Endothelial cell of umbilical vein (primary cell): Measurements from ENCODE around the gene FUZ. TPM values are rescaled to one million over a fixed set of nuclear protein-coding genes. Genes with fewer than 3 reads are reported as not detected.

Experiments used
- BruUV-seq: library from RNA; stranded (reverse); fragments of 400-500 nt; replicated peaks from 2 replicates; lab custom pipeline; 2021; lab: Mats Ljungman, UMichigan
- CTCF ChIA-PET: fragments of 300-600, 350-600 bp; sonication (Branson Sonifier 250); formaldehyde crosslinking; loops from one replicate; lab custom pipeline; 2021; ENCODE audit warnings: antibody characterized with exemption, inconsistent platforms; lab: Charles Lee
- POLR2A ChIA-PET: fragments of 300-600, 350-600 bp; sonication (Branson Sonifier 250); formaldehyde crosslinking; loops from one replicate; lab custom pipeline; 2021; ENCODE audit warnings: antibody characterized with exemption, inconsistent platforms; lab: Charles Lee
- DNase-seq: peaks from one replicate; pipeline ENCODE4 v3.0.0-alpha.2; 2011; ENCODE audit warnings: low read depth, low spot score
- FAIRE-seq: peaks from 2 replicates; lab custom pipeline; 2011; peaks lifted over from hg19 to GRCh38; lab: Jason Lieb, UNC
- H2AFZ ChIP-seq: 2 replicates; pipeline ENCODE4 v1.6.0; 2012; ENCODE audit warnings: low read depth, low read length, control low read depth, inconsistent platforms
- H3K27ac ChIP-seq: 2 replicates; pipeline ENCODE4 v1.5.1; 2011; ENCODE audit warnings: low read depth, mild to moderate bottlenecking, control low read depth, low read length, moderate library complexity; ENCODE audit not compliant: insufficient read depth
- H3K27me3 ChIP-seq, 2 experiments: 2 replicates each; pipeline versions ENCODE4 v1.6.0 to v1.6.1; 2011; ENCODE audit warnings: low read length in 2 of 2, mixed read lengths in 1 of 2; ENCODE audit not compliant: control insufficient read depth in 2 of 2, insufficient read depth in 2 of 2
- H3K36me3 ChIP-seq, 2 experiments: 2 replicates in 1 of 2; 3 replicates in 1 of 2; pipeline ENCODE4 v1.5.1; 2011; ENCODE audit warnings: low read length in 2 of 2, mild to moderate bottlenecking in 1 of 2, moderate library complexity in 1 of 2; ENCODE audit not compliant: control insufficient read depth in 2 of 2, insufficient read depth in 2 of 2; ENCODE audit errors: extremely low read depth in 1 of 2
- H3K4me1 ChIP-seq: 3 replicates; pipeline ENCODE4 v1.5.1; 2011; ENCODE audit warnings: mild to moderate bottlenecking, low read length; ENCODE audit not compliant: control insufficient read depth, insufficient read depth; ENCODE audit errors: extremely low read depth
- H3K4me2 ChIP-seq: 2 replicates; pipeline ENCODE4 v1.6.1; 2011; ENCODE audit warnings: low read length, control low read depth, mixed read lengths; ENCODE audit not compliant: insufficient read depth
- H3K4me3 ChIP-seq, 3 experiments: fragments of 200-600 bp in 1 of 3; sonication (generic), shearing (Covaris generic) in 1 of 3; replicated peaks in 1 of 3; 2 replicates each; pipeline ENCODE4 v1.5.1; 2011 to 2016; ENCODE audit warnings: control low read depth in 3 of 3, low read length in 3 of 3, mild to moderate bottlenecking in 2 of 3, inconsistent platforms in 1 of 3, low read depth in 1 of 3, moderate library complexity in 1 of 3; ENCODE audit not compliant: insufficient read depth in 1 of 3
- H3K79me2 ChIP-seq: 2 replicates; pipeline ENCODE4 v1.6.0; 2012; ENCODE audit warnings: low read length, inconsistent platforms; ENCODE audit not compliant: control insufficient read depth, insufficient read depth
- H3K9ac ChIP-seq: replicated peaks from 2 replicates; pipeline ENCODE3; 2011; ENCODE audit warnings: low read length, control low read depth; ENCODE audit not compliant: insufficient read depth; ENCODE audit errors: extremely low read depth
- H3K9me1 ChIP-seq: replicated peaks from 3 replicates; pipeline ENCODE4 v1.6.0; 2011; ENCODE audit warnings: mild to moderate bottlenecking, low read length; ENCODE audit not compliant: control insufficient read depth, insufficient read depth; ENCODE audit errors: extremely low read depth
- H3K9me3 ChIP-seq: replicated peaks from 2 replicates; pipeline ENCODE4 v1.5.1; 2012; ENCODE audit warnings: low read length, inconsistent platforms; ENCODE audit not compliant: control insufficient read depth, insufficient read depth
- H4K20me1 ChIP-seq: replicated peaks from 2 replicates; pipeline ENCODE3; 2011; ENCODE audit warnings: mild to moderate bottlenecking, low read length; ENCODE audit not compliant: control insufficient read depth, insufficient read depth; ENCODE audit errors: extremely low read depth
- CTCF ChIP-seq, 2 donors: IDR thresholded peaks; 1 replicate in 1 of 2; 2 replicates in 1 of 2; pipeline ENCODE4 v1.5.1; 2011; ENCODE audit warnings: low read length in 2 of 2, mild to moderate bottlenecking in 2 of 2, moderate library complexity in 2 of 2, control low read depth in 1 of 2, inconsistent platforms in 1 of 2, low read depth in 1 of 2; ENCODE audit not compliant: insufficient read depth in 1 of 2; ENCODE audit errors: extremely low read depth in 1 of 2
- POLR2A ChIP-seq: IDR thresholded peaks from 2 replicates; pipeline ENCODE4 v1.6.1; 2012; ENCODE audit warnings: low read depth, mild to moderate bottlenecking, control low read depth, low read length
- POLR2AphosphoS5 ChIP-seq: IDR thresholded peaks from 2 replicates; pipeline ENCODE4 v1.6.1; 2012; ENCODE audit warnings: low read depth, mild to moderate bottlenecking, control low read depth, low read length, moderate library complexity; ENCODE audit not compliant: insufficient read depth
- dilution Hi-C: fragments of 300-500 bp; cut with MboI; formaldehyde crosslinking; loops from one replicate; pipeline ENCODE4 v1.15.0; 2019; ENCODE audit warnings: low sequenced_read_pairs; ENCODE audit not compliant: extremely low pct_ligation_motif_present
- intact Hi-C: fragments of 100-400 bp; cut with micrococcal nuclease; formaldehyde crosslinking; loops from one replicate; pipeline ENCODE4 v1.10.0; 2022
- polyA plus RNA-seq, 4 experiments: library from polyadenylated mRNA; depleted of rRNA in 3 of 4; stranded (reverse) in 3 of 4; unstranded in 1 of 4; fragments of >200 nt; gene quantifications; 2 replicates each; pipeline versions ENCODE4 v1.2.1 to v1.2.3, GENCODE V29; 2011 to 2012; ENCODE audit warnings: missing spikeins in 1 of 4
- total RNA-seq: library from RNA; stranded (reverse); gene quantifications from 2 replicates; pipeline ENCODE4 v1.2.3, GENCODE V29; 2021
- TF ChIP-seq, protein P1 (sequence below): IDR thresholded peaks from 2 replicates; pipeline ENCODE4 v1.6.1; 2011; ENCODE audit not compliant: insufficient read depth, insufficient read length

The FUZ gene
- total and polyA plus RNA-seq, 2 donors (not counting 3 experiments of a cell fraction or from before 2014, with no cell fraction given) = 12.3 to 14.0 TPM

- H3K27me3 ChIP-seq = no peaks in the 10 kb centered on the region
- ChIA-PET POLR2A (no interaction called here), CTCF (no interaction called here)
- FAIRE-seq = no peak
- no peaks in the 10 kb centered on the region for H3K9me3 ChIP-seq
- H2AFZ ChIP-seq = no peak overlapping the region
- intact Hi-C loops (no loop called here), dilution Hi-C loops (no loop called here)
- H4K20me1 ChIP-seq = no peaks in the 10 kb centered on the region
- no peaks in the 10 kb centered on the region for H3K9me1 ChIP-seq
- no peak overlapping the region for H3K27ac ChIP-seq
- H3K4me3 ChIP-seq = no peak overlapping the region
- no peak overlapping the region for H3K9ac ChIP-seq
- TF ChIP-seq CTCF (IDR thresholded peaks at IDR 0.05; ENCODE audit: extremely low read depth in 1 of 2, insufficient read depth in 1 of 2, low read depth in 1 of 2, low read length in 2 of 2) (no peak), POLR2A (no peak), POLR2AphosphoS5 (no peak)
- TF ChIP-seq, protein P1, sequence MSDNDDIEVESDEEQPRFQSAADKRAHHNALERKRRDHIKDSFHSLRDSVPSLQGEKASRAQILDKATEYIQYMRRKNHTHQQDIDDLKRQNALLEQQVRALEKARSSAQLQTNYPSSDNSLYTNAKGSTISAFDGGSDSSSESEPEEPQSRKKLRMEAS = no peak
- no peak overlapping the region for H3K4me2 ChIP-seq
- H3K36me3 ChIP-seq = peaks cover 7 to 30% of the 10 kb centered on the region in 2 experiments
- no peak for DNase-seq
- H3K4me1 ChIP-seq = no peaks in the 10 kb centered on the region
- no peaks in the 10 kb centered on the region for H3K79me2 ChIP-seq
- BruUV-seq = no TSS peak
Observed at GRCh38 chr19:49802836-49803528, 10.1 kb downstream of the FUZ start.
